Right renal cortex interstitium (tissue), 3 donors: ENCODE results near the gene POR. TPM values are rescaled to one million over a fixed set of nuclear protein-coding genes. Genes with fewer than 3 reads are reported as not detected.

Experiments
- DNase-seq, 3 donors: peaks; one replicate each; pipeline ENCODE4 v3.0.0-alpha.2; 2013; ENCODE audit warnings: low read depth in 3 of 3, low spot score in 2 of 3
- polyA plus RNA-seq, 3 donors: library from polyadenylated mRNA; unstranded; fragments of 120-200 nt; gene quantifications; one replicate each; pipeline ENCODE4 v1.2.1, GENCODE V29; 2013; ENCODE audit not compliant: insufficient read length in 3 of 3

The POR gene
- polyA plus RNA-seq, 3 donors = 53.9 to 56.4 (median 55.2) TPM

- no peak for DNase-seq
Measured at GRCh38 chr7:75969704-75970498, 54.9 kb downstream of the POR start.

- no peak for DNase-seq
Measured at GRCh38 chr7:75971309-75971960, 56.5 kb downstream of the POR start.

- no peak for DNase-seq
Measured at GRCh38 chr7:75971961-75972763, 57.2 kb downstream of the POR start.

GRCh38 chr7:75977743-75978142 is 62.8 kb downstream of the POR start:
- no peak for DNase-seq

GRCh38 chr7:75979759-75980429 is 64.9 kb downstream of the POR start:
- DNase-seq = no peak

- DNase-seq = no peak
Measured at GRCh38 chr7:75980430-75981202, 65.7 kb downstream of the POR start.

- DNase-seq = no peak
Measured at GRCh38 chr7:75981203-75981452, 66.2 kb downstream of the POR start.

- DNase-seq = no peak
Measured at GRCh38 chr7:75981453-75982305, 66.7 kb downstream of the POR start.

- DNase-seq = no peak
Measured at GRCh38 chr7:75982306-75983064, 67.5 kb downstream of the POR start.

- DNase-seq = no peak
Measured at GRCh38 chr7:75983471-75984129, 68.6 kb downstream of the POR start.

- no peak for DNase-seq
Measured at GRCh38 chr7:75984130-75985008, 69.4 kb downstream of the POR start.

- no peak for DNase-seq
Measured at GRCh38 chr7:75985009-75985517, 70.1 kb downstream of the POR start.

- DNase-seq = no peak
Measured at GRCh38 chr7:75985518-75986146, 70.7 kb downstream of the POR start.

GRCh38 chr7:75986147-75986781 is 71.3 kb downstream of the POR start:
- no peak for DNase-seq

GRCh38 chr7:75987026-75987804 is 72.3 kb downstream of the POR start:
- DNase-seq = no peak
